Fibroblast of lung (primary cell): ENCODE results near the gene NDUFA13. TPM values are rescaled to one million over a fixed set of nuclear protein-coding genes. Genes with fewer than 3 reads are reported as not detected.

ENCODE experiments used
- DNase-seq, 2 donors: peaks; one replicate each; pipeline versions ENCODE4 v3.0.0 to v3.0.0-alpha.2; 2010; ENCODE audit warnings: low read depth in 2 of 2
- H2AFZ ChIP-seq: 2 replicates; pipeline ENCODE4 v1.5.1; 2012; ENCODE audit warnings: low read length, control low read depth, inconsistent platforms
- H3K27ac ChIP-seq: 2 replicates; pipeline ENCODE4 v1.5.1; 2011; ENCODE audit warnings: low read length, control low read depth; ENCODE audit not compliant: insufficient read depth
- H3K27me3 ChIP-seq: 2 replicates; pipeline ENCODE4 v1.5.1; 2011; ENCODE audit warnings: mild to moderate bottlenecking, low read length; ENCODE audit not compliant: control insufficient read depth, insufficient read depth
- H3K36me3 ChIP-seq: 2 replicates; pipeline ENCODE4 v1.5.1; 2011; ENCODE audit warnings: low read length; ENCODE audit not compliant: control insufficient read depth, insufficient read depth
- H3K4me1 ChIP-seq: 2 replicates; pipeline ENCODE4 v1.5.1; 2011; ENCODE audit warnings: low read length; ENCODE audit not compliant: control insufficient read depth, insufficient read depth; ENCODE audit errors: extremely low read depth
- H3K4me2 ChIP-seq: 2 replicates; pipeline ENCODE4 v1.5.1; 2011; ENCODE audit warnings: low read length, control low read depth; ENCODE audit not compliant: insufficient read depth; ENCODE audit errors: extremely low read depth
- H3K4me3 ChIP-seq, 4 experiments: fragments of 200-600 bp in 1 of 4; sonication (generic) in 1 of 4; replicated peaks in 1 of 4; 2 replicates each; pipeline ENCODE4 v1.5.1; 2011 to 2016; ENCODE audit warnings: low read length in 4 of 4, low read depth in 3 of 4, mild to moderate bottlenecking in 3 of 4, control low read depth in 2 of 4, inconsistent platforms in 1 of 4, mixed read lengths in 1 of 4; ENCODE audit not compliant: insufficient read depth in 1 of 4; ENCODE audit errors: control extremely low read depth in 1 of 4
- H3K79me2 ChIP-seq: 2 replicates; pipeline ENCODE4 v1.5.1; 2012; ENCODE audit warnings: mild to moderate bottlenecking, low read length, inconsistent platforms; ENCODE audit not compliant: control insufficient read depth, insufficient read depth
- H3K9ac ChIP-seq: 2 replicates; pipeline ENCODE4 v1.5.1; 2011; ENCODE audit warnings: mild to moderate bottlenecking, low read length, control low read depth; ENCODE audit not compliant: insufficient read depth
- H3K9me3 ChIP-seq: 2 replicates; pipeline ENCODE4 v1.5.1; 2012; ENCODE audit warnings: low read depth, low read length; ENCODE audit not compliant: control insufficient read depth, insufficient read depth
- H4K20me1 ChIP-seq: 2 replicates; pipeline ENCODE4 v1.5.1; 2011; ENCODE audit warnings: low read length; ENCODE audit not compliant: control insufficient read depth, insufficient read depth; ENCODE audit errors: extremely low read depth
- CTCF ChIP-seq, 2 donors: IDR thresholded peaks in 1 of 2; conservative IDR thresholded peaks in 1 of 2; 1 replicate in 1 of 2; 2 replicates in 1 of 2; pipeline ENCODE4 v1.5.1; 2011 to 2012; ENCODE audit warnings: low read length in 2 of 2, control low read depth in 1 of 2, inconsistent platforms in 1 of 2, low read depth in 1 of 2, mild to moderate bottlenecking in 1 of 2
- EZH2 ChIP-seq: IDR thresholded peaks from 2 replicates; pipeline ENCODE4 v1.5.1; 2012; ENCODE audit warnings: low read length, control low read depth, mild to moderate bottlenecking; ENCODE audit errors: missing control alignments
- polyA plus RNA-seq, 2 donors: library from polyadenylated mRNA; depleted of rRNA in 1 of 2; stranded (reverse) in 1 of 2; unstranded in 1 of 2; fragments of >200 nt; gene quantifications; 2 replicates each; pipeline ENCODE4 v1.2.1, GENCODE V29; 2011 to 2012; ENCODE audit warnings: missing spikeins in 1 of 2
- total RNA-seq: library from RNA; depleted of rRNA; stranded (reverse); fragments of >200 nt; gene quantifications from 2 replicates; pipeline ENCODE4 v1.2.1, GENCODE V29; 2014

Gene NDUFA13
- total and polyA plus RNA-seq, 2 donors (not counting 1 experiment from before 2014, with no cell fraction given) = 221 to 306 TPM

- Histone ChIP-seq H3K4me2 (no peak overlapping the region), H3K36me3 (no peaks in the 10 kb centered on the region), H3K4me1 (no peaks in the 10 kb centered on the region), H3K9ac (no peak overlapping the region), H3K9me3 (no peaks in the 10 kb centered on the region), H3K27me3 (peaks cover 7% of the 10 kb centered on the region), H3K27ac (no peak overlapping the region), H3K79me2 (no peaks in the 10 kb centered on the region), H2AFZ (no peak overlapping the region), H4K20me1 (no peaks in the 10 kb centered on the region), H3K4me3 (no peak overlapping the region)
- TF ChIP-seq CTCF (conservative IDR thresholded peaks at IDR 0.05 in 1 of 2, IDR thresholded peaks at IDR 0.05 in 1 of 2; ENCODE audit: low read depth in 1 of 2, low read length in 2 of 2) (no peak), EZH2 (no peak)
- DNase-seq = no peak
These were observed 27.6 kb downstream of the NDUFA13 start for GRCh38 chr19:19543640-19544039.

DNA sequence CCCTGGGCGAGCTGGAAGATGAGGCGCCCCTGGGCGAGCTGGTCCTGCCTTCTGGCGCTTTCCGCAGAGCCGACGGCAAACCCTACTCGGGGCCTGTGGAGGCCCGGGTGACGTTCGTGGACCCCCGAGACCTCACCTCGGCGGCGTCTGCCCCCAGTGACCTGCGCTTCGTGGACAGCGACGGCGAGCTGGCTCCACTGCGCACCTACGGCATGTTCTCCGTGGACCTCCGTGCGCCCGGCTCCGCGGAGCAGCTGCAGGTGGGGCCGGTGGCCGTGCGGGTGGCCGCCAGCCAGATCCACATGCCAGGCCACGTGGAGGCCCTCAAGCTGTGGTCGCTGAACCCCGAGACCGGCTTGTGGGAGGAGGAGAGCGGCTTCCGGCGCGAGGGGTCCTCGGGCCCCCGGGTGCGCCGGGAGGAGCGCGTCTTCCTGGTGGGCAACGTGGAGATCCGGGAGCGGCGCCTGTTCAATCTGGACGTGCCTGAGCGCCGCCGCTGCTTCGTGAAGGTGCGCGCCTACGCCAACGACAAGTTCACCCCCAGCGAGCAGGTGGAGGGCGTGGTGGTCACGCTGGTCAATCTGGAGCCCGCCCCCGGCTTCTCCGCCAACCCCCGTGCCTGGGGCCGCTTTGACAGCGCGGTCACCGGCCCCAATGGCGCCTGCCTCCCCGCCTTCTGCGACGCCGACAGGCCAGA, 28.4 kb downstream of the NDUFA13 start:
- H3K79me2 ChIP-seq = no peaks in the 10 kb centered on the region
- H3K9me3 ChIP-seq = no peaks in the 10 kb centered on the region
- DNase-seq = no peak
- H3K4me1 ChIP-seq = no peaks in the 10 kb centered on the region
- H4K20me1 ChIP-seq = no peaks in the 10 kb centered on the region
- H2AFZ ChIP-seq = no peak overlapping the region
- H3K27ac ChIP-seq = no peak overlapping the region
- no peaks in the 10 kb centered on the region for H3K36me3 ChIP-seq
- no peak for TF ChIP-seq CTCF (conservative IDR thresholded peaks at IDR 0.05 in 1 of 2, IDR thresholded peaks at IDR 0.05 in 1 of 2; ENCODE audit: low read depth in 1 of 2, low read length in 2 of 2)
- TF ChIP-seq EZH2 = no peak
- H3K4me3 ChIP-seq = no peak overlapping the region
- no peak overlapping the region for H3K9ac ChIP-seq
- no peak overlapping the region for H3K4me2 ChIP-seq
- H3K27me3 ChIP-seq = peaks cover 7% of the 10 kb centered on the region

GRCh38 chr19:19544954-19545591, 29.0 kb downstream of the NDUFA13 start:
- H3K9me3 ChIP-seq = no peaks in the 10 kb centered on the region
- H4K20me1 ChIP-seq = no peaks in the 10 kb centered on the region
- no peak for DNase-seq
- no peak overlapping the region for H3K9ac ChIP-seq
- H2AFZ ChIP-seq = no peak overlapping the region
- H3K27ac ChIP-seq = no peak overlapping the region
- no peaks in the 10 kb centered on the region for H3K36me3 ChIP-seq
- peaks cover 7% of the 10 kb centered on the region for H3K27me3 ChIP-seq
- H3K79me2 ChIP-seq = no peaks in the 10 kb centered on the region
- TF ChIP-seq EZH2 (no peak), CTCF (conservative IDR thresholded peaks at IDR 0.05 in 1 of 2, IDR thresholded peaks at IDR 0.05 in 1 of 2; ENCODE audit: low read depth in 1 of 2, low read length in 2 of 2) (no peak)
- H3K4me2 ChIP-seq = no peak overlapping the region
- no peaks in the 10 kb centered on the region for H3K4me1 ChIP-seq
- H3K4me3 ChIP-seq = no peak overlapping the region
